GM19328 (cell line): ENCODE measurements around the gene FAM163A.
"Not testable (repeated sequence)": the region's sequence is repeated elsewhere in the genome, so short reads cannot be mapped to it uniquely, and the experiment has no call there.

Experiments used
- ATAC-seq: cut with Tn5 transposase; IDR thresholded peaks from one replicate; pipeline ENCODE4 v1.9.1; 2021; ENCODE audit warnings: mild to moderate bottlenecking, moderate library complexity; ENCODE audit not compliant: unreplicated experiment

The FAM163A gene

DNA sequence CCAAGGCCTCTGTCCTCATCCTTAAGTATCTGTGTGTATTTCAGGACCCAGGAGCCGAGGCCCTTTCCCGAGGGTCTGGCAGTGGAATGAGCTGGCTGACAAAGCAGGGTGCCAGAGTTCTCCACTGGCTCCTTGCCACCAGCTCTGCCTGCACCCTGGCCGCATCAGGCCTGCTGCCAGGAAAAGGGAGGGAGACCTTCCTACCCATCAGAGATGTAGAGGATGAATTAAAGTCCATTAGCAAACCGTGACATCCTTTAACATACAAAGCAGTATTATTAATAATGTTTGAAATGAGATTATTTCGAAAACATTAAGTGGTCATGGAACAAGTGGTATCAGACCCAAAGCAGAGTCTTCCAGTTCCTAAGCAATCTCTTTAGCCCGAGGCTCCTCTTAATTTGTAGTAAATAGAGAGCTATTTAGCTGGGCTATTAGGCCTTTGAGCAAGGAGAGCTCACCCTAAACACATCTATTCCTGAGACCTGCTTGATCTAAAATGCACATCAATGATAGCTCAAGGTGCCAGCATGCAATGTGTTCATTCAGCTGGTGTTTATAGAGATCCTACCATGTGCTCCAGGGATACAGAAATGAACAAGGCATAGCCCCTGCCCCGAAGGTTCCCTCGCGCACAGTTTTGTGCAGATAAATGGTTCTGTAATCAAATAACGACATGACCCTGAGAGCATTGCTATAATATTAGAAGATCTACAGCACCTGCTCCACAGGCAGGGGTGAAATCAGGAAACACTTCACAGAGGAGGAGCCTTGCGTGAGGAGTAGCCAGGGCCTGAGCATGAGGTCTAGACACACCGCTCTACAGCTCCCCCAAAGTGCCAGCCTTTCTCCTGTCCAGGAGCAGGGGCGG is 44.0 kb downstream of the FAM163A start:
- no peak for ATAC-seq

DNA sequence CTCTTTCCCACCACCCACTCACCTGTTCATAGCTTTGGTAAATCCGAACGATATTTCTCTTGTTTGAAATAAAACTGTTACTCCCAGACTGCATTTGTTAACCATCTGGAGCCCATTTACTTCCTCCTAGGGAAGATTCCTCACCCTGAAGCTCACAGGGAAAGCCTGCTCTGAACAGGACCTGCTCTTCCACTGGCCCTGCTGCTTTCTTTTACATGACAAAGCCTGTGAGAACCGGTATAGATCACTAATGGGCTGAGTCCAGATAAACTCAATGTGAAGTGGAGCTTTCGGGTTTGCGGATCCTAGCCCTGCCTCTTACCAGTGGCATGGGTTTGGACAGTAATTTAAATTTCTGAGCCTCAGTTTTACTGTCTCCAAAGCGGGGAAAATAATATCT is 45.2 kb downstream of the FAM163A start:
- no peak for ATAC-seq

DNA sequence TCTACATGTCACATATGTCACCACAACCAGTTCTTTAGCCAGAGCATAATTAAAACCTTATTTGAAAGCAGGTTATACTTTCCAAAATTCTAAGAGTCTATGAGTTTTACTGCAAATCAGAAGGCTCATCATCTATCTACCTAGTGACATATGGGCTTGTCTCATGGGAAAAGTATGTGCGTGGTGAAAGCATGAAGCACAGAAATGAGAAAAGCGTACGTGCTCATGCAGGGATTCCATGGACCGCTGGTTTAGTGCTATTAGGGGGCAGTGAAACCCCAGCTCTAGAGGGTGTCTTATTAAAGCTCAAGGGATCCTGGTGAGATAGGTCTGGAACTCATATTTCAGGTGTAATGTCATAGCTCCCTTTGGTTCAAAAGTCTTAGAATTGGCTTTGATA is 50.2 kb downstream of the FAM163A start:
- ATAC-seq: no peak

DNA sequence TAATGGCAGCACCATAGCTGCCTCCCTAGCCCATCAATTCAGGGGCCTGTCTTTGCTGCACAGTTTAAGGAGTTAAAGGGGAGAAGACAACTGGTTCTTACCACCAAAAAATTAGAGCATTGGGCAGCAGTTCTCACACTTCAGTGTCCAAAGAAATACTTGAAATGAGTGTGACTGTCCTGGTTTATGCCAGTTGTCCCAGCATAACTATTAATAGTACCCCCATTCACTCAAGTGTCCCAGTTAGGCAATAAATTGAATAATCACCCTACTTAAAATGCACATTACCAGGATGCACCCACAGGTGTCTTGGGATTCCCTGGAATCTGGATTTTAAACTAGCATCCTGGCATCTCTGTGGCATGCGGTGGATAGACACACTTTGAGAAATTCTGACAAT is 51.1 kb downstream of the FAM163A start:
- no peak for ATAC-seq

DNA sequence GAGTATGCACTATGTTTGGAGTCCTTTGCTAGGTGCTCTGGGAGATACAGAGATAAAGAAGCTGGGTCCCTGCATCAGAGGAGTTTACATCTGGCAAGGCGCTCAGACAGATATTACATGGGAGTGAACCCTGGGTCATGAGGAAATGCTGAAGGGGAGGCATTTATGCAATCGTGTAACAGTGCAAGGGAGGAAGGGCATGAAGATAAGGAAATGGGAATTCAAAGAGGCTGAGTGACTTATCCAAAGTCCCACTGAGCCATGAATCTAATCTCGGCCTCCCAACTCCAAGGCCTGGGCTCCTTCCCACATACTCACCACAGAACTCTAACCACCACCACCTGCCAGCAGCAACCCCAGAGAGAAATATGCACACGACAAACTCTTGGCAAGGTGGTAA is 51.6 kb downstream of the FAM163A start:
- ATAC-seq: no peak

DNA sequence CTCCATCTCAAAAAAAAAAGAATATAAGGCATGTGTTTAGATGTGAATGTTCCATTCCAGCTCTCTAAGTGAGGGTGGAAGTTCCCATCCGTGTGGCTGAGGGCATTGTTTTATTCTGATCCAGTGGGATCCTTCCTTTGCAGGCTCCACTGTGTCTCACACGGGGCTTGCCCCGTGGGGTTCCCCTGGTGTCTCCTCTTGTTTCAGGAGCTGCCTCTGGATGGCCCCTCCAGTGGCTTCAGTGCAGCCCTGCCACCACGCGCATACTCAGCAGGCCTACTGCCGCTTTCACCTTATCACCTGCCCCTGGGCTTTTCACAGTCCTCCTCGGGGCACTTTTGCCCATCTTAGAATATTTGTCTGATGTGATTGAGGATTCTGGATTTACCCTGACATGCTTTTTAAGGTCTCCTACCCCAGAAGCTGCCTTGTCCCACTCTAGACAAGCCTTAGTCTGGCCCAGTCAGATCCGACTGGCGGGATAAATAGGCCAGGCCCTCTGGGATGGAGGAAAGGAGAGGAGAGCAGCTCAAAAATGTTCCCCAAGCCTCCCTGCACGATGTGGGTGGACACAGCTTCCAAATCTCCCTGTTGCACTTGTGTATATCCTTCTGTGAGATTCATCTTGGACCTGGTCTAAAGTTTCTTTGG is 55.2 kb downstream of the FAM163A start:
- no peak for ATAC-seq

DNA sequence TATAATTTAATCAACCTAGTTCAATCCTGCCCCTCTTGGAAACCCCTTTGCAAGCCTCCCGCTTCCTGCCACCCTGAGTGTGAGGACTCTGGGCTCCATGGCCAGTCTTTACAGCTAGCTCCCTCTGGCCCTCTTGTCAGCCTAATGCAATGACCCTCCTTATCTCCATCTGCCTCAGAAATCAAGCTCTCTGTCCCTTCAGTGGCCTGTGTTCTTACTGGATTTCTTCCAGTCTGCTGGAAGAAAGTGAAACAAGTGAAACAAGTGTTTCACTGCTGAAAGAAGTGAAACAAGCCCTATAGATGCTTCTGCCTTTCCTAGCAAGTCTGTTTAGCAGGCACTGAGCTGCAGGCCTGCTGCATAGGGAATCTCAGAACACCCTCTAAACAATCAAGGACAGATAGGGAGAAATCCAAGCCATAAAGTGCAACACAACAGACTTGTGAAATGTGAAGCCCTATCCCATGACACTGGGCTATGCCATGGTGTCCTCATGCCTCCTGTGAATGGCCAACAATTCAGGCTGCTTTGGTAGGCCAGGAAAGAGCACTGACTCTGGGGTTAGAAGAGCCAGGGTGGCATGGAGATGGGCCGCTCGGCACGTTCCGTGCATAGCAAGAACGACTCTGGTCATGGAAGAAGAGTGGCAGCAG is 55.9 kb downstream of the FAM163A start:
- ATAC-seq: no peak

DNA sequence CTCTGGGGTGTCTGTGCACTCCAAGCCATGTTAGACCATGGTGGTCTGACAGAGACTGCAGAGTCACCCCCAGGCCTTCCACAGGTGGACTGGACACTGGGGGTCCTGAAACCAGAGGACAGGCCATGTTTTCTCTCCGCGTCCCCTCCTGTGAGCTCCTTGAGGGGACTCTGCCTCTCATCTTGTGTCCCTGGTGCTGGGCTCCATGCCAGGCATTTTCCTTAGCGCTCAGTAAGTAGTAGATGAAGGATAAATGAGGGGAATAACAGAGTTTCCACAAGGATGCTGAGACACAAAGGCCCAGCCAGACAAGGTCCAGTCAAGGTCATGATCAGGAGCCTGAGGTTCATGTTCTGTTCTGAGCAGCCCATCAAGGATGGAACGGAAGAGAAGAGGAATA is 57.4 kb downstream of the FAM163A start:
- no peak for ATAC-seq

DNA sequence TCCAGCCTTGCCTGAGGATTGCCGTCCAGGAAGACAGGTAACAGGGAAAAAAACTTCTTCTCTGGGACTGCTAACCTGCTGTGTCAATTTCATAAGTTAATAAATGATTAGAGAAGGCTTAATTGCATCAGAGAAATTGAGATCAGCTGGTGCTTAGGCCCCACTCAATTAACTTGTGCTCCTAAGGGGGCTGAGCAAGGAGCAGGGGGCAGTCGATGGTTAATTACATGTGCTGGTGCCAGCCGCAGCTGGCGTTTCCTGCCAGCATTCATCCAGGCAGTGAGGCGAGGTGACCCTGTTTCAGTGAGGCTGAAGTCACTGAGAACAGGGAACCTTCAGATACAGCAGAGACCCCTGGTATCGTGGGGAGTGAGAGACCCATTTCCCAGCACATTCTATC is 60.0 kb downstream of the FAM163A start:
- ATAC-seq: no peak

DNA sequence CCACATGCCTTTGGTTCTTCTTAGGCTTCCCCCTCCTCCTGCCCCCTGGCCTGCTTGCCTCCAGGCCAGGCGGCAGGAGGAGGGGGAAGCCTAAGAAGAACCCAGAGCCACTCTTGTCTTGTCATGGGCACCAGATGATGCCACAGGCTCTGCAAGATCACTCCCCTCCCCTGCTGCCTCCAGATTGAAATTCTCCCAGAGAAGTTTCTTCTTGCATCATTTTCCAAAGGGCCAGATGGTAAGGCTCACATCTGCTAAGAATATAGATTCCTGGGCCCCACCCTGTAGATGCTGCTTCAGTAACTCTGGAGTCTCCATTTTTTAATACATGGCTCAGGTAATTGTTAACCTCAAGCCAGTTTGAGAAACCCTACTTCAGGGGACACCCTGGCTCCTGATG is 60.8 kb downstream of the FAM163A start:
- ATAC-seq: no peak

DNA sequence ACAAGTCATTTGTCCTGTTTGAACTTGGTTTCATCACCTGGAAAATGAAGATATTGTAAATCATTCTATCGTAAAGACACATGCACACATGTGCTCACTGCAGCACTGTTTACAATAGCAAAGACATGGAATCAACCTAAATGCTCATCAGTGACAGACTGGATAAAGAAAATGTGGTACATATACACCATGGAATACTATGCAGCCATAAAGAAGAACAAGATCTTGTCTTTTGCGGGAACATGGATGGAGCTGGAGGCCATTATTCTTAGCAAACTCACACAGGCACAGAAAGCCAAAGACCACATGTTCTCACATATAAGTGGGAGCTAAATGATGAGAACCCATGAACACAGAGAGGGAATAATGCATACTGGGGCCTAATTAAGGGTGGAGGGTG is 61.3 kb downstream of the FAM163A start:
- ATAC-seq: not testable (repeated sequence)

DNA sequence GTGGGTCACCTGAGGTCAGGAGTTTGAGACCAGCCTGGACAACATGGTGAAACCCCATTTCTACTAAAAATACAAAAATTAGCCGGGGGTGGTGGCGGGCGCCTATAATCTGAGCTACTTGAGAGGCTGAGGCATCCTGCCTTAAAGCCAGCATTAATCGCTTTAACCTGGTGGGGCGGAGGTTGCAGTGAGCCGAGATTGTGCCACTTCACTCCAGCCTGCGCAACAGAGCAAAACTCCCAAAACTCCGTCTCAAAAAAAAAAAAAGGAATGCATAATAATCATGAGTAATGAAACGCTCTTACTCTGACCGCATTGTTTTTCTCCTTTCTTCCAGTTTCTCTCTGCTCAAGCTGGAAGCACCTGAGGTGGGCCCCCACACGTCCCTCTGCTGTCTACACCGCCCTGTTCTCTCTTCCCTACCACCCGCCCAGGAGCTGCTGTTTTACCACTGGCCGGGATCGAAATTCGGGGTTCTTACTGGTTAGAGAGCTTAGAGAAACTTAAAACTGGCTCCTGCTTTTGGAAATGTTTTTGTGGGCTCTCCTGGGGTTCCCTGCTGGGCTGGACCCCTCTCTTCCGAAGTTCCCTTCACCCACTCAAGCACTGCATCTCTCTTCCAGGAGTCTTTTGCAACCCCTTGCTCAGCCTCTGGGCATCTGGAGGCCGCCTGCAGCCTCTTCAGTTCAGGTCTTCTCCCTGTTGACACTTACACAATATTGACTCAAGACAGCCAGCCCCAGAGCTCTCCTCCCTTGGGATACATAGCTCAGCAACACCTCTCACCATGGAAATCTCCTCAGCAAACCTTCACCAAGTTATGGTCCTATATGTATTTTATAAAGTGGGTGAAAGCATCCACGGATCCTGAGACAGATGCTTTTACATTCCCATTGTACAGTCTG is 62.5 kb downstream of the FAM163A start:
- no peak for ATAC-seq

DNA sequence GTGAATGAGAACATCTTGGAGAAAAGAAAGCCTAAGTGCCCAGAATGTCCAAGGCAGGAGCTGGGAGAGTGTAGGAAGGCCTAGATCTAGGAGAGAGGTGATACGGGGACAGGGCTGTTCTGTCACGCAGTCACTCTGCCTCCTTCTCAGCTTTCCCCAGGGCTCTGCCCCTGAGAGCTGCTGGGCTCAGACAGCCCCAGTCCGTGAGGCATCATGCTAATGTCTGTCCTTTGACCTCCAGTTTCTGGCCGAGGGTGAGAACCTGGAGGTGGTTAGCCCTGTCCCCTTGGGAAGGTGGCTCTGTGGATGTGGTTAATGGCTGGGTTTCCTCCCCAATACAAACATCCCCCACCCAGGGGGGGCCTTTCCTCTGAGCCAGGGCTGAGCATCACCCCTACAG is 63.2 kb downstream of the FAM163A start:
- no peak for ATAC-seq

DNA sequence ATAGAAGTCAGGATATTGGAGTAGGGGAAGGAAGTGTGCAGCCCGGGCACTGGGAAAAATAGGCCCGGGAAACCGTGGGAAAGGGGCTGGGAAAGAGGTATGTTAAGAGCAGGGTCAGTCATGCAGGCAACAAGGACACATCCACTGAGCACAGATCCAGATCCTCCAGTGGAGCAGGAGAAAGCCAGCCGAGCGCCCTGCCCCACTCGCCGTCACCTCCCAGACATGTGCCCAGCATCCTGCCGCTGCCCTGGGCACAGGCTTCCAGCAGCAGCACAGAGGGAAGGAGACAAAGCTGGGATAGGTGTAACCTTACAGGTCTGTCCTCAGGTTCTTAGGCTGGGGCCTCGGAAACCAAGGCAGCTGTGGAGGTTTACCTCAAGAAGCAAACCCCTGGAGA is 64.2 kb downstream of the FAM163A start:
- no peak for ATAC-seq

DNA sequence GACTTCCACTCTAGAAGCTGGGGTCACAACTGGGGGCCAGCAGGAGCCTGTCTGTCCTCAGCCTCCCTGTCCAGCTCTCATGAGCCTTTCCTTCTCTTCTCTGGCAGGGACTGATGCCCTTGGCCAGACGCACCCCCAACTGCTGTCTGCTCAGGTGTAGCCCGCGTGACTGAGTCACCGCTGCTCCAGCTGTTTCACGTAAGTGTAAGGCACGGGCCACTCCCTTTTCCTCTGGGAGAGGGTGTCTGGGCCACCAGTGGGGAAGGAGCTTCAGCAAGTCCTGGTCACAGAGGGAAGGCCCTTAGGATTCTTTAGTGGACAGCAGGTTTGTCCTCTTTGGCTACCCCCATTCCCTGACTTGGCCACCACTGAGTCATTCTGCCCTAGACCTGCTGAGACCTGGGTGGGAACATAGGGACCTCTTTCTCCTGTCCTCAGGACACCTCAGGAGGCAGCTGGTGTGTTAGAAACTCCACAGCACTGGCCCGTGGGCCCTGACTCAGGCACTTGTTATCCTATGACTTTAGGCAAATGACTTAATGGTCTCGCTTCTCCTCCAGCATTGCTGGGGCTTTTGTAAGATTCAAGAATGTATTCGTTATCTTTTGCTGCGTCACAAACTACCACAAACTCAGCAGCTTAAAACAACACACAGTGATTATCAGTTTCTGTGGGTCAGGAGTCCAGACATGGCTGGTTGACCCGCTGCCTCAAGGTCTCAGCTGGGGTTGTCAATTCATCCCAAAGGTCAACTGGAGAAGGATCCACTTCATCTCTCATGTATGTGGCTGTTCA is 64.8 kb downstream of the FAM163A start:
- no peak for ATAC-seq

DNA sequence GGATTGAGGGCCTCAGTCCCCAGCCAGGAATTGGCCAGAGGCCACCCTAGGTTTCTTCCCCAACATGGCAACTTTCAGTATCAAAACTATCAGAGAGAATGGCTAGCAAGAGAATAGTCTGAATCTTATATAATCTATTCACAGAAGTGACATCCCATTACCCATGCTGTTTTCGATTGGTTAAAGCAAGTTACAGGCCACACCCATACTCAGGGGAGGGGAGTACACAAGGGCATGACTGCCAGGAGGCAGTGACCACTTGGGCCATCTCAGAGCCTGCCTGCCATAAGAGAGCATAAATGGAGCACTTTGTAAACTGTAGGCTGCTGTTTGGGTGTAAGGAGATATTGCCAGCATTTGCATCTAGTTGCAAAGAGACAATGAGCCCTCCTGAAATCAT is 65.4 kb downstream of the FAM163A start:
- no peak for ATAC-seq

DNA sequence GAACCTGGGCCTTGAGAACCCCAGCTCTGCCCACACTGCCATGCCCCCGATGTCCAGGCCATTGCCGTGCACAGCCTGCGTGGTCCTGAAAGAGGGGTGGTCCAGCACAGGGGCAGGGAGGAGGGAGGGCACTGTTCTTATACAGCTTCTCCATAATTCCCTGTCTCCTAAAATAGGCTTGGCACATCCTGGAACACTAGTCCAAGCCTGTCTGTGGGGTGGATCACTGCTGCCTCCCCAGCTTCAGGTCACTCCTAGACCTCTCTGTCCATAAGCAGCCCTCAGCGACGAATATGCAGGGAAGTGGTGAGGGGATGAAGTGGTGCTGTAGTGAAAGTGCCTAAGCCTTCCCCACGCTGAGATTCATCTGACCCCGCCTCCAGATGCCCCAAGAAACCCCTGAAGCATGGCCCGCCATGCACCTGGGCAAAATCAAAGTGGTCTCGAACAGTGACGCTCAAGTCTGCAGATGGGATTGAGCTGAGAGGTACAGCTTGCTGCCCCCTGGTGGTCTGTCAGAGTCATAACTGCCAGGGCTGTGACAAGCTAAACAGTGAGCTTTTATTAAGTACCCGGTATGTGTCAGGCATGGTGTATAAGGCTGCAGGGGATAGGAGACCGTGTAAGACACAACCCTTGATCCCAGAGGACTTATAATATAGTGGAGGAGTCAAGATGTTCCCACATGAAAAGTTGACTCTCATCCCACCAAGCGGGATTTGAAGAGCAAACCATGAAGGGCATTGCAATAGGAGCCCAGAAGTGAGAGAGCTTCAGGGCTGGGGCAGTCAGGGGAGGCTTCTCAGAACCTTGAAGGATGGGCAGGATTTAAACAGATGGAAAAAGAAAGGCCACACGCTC is 66.6 kb downstream of the FAM163A start:
- peak; percentile 66 for ATAC-seq

DNA sequence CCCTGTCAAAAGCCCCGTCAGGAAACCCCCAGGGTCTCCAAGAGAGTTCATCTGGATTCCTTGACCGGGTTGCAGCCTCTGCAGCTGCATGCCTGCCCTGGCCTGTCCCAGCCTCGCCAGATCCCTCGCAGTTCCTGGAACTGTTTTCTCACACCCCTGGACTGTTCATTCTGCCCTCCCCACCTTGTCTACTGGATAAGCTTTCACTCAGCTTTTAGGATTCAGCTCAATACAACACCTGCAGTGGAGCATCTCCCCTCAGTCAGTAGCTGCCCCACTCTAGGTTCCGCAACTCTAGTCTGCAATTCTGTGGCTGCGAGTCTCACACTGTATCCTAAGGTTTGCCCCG is 67.2 kb downstream of the FAM163A start:
- ATAC-seq: no peak

DNA sequence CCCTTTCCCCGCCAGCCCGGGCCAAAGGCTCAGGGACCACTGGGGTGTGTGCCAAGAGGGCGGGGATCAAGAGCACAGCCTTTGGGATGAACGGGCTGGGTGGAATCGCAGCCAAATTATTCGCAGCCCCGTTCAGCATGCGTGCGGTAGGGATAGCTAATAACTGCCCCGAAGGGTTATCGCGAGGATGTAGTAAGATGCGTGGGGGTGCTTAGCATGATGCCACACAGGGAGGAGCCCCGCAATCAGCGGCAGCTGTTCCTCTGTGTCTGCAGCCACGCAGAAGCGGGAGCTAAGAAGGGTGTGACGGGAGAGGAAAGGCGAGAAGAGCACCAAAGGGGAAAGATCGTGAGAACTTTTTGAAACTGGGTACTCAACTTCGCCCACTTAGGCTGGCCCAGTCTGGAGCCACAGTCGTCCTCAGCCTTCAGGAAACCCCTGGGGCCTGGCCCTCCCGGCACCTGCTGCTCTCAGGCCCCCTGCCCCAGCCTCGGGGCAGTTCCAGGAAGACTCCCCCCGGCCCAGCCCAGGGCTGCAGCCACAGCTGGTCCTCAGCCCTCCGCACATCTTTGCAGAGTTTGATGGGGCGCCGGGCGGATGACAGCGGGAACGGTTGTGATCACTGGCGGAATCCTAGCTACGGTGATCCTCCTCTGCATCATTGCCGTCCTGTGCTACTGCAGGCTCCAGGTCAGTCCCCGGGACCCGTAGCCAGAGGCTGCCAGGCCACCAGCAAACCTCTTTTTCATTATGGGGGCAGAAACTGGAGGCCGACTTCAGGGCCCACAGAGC is 69.6 kb downstream of the FAM163A start:
- ATAC-seq: no peak
